GM06990 (cell line): ENCODE measurements around the gene KLF5.

Experiments
- DNase-seq: peaks from one replicate; pipeline ENCODE4 v3.0.0-alpha.2; 2011; ENCODE audit not compliant: insufficient read length; ENCODE audit errors: extremely low read depth
- H3K27me3 ChIP-seq: replicated peaks from 2 replicates; pipeline ENCODE4 v1.6.0; 2011; ENCODE audit warnings: low read length; ENCODE audit not compliant: control insufficient read depth, insufficient read depth
- H3K36me3 ChIP-seq: 2 replicates; pipeline ENCODE4 v1.5.1; 2011; ENCODE audit warnings: low read length; ENCODE audit not compliant: control insufficient read depth, insufficient read depth
- H3K4me3 ChIP-seq: replicated peaks from 2 replicates; pipeline ENCODE4 v1.5.1; 2011; ENCODE audit warnings: low read depth, mild to moderate bottlenecking, control low read depth, low read length
- CTCF ChIP-seq: IDR thresholded peaks from 2 replicates; pipeline ENCODE4 v1.5.1; 2011; ENCODE audit warnings: low read length, control low read depth, mild to moderate bottlenecking, inconsistent platforms; ENCODE audit not compliant: insufficient read depth, poor library complexity, severe bottlenecking

Gene KLF5

GRCh38 chr13:73082471-73082870, 23.7 kb downstream of the KLF5 start:
- TF ChIP-seq CTCF, result no peak
- Histone ChIP-seq H3K36me3 (no peaks in the 10 kb centered on the region), H3K27me3 (no peaks in the 10 kb centered on the region), H3K4me3 (no peak overlapping the region)
- no peak for DNase-seq

DNA sequence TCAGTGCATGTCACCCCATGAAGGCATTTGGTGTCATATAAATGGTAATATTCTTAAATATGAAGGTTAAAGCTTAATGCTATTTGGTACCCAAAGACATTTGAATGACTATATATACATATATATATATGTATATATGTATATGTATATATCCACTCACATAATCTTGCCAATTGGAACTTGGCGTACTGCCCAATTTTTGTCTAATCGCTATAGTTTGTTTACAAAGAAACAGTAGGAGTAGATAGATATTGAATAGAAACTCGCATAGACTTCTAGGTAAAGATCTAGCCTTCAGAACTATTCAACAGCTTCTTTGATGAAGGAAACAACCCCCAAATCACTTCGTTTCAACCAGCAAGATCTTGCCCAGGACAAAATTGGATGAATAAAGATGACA, 24.1 kb downstream of the KLF5 start:
- no peak overlapping the region for H3K4me3 ChIP-seq

DNA sequence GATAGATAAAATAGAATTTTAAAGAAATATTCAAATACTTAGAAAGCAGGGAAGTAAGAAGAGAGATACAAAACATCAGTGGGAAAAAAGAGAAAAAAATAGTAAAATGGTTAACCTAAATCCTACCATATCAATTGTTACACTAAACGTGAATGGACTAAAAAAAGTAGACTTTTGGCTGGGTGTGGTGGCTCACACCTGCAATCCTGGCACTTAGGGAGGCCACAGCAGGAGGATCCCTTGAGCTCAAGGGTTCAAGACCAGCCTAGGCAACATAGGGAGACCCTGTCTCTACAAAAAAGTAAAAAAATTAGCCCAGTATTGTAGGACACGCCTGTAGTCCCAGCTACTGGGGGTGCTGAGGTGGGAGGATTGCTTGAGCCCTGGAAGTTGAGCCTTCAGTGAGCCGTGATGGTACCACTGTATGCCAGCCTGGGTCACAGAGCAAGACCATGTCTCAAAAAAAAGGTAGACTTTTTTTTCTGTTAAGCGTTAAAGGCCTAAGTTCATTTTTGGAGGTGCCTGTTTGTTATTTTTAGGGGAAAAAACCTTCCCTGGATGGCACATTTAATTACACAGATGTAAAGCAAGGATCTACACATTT, 29.6 kb downstream of the KLF5 start:
- DNase-seq, result no peak
- Histone ChIP-seq H3K36me3 (no peaks in the 10 kb centered on the region), H3K27me3 (no peaks in the 10 kb centered on the region), H3K4me3 (no peak overlapping the region)
- no peak for TF ChIP-seq CTCF

More for the DNA sequence above, 24.1 kb downstream of the KLF5 start:
- DNase-seq, result no peak
- no peaks in the 10 kb centered on the region for H3K36me3 ChIP-seq
- H3K27me3 ChIP-seq, result no peaks in the 10 kb centered on the region
- TF ChIP-seq CTCF, result no peak

DNA sequence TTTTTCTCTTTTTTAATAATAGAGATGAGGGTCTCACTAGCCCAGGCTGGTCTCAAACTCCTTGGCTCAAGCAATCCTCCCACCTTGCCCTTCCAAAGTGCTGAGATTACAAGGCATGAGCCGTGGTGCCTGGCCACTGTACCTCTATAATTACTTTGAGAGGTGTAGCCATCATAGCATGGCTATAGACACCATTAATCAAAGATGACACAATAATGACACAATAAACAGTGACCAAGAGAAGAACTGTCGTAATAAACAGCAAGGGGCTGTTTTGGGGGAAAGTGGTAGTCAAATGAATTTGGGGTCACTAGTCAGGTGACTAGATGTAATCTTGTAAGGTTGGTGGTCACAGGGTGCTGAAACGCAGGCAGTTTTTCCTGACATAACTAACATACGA, 30.4 kb downstream of the KLF5 start:
- no peak for DNase-seq
- H3K27me3 ChIP-seq, result no peaks in the 10 kb centered on the region
- no peak for TF ChIP-seq CTCF
- no peak overlapping the region for H3K4me3 ChIP-seq
- H3K36me3 ChIP-seq, result no peaks in the 10 kb centered on the region

GRCh38 chr13:73090116-73090822, 31.5 kb downstream of the KLF5 start:
- no peak for TF ChIP-seq CTCF
- Histone ChIP-seq H3K4me3 (no peak overlapping the region), H3K36me3 (no peaks in the 10 kb centered on the region), H3K27me3 (no peaks in the 10 kb centered on the region)
- DNase-seq, result no peak
